Smooth muscle cell (in vitro differentiated cells): Measurements from ENCODE around the gene PDCL2. TPM values are rescaled to one million over a fixed set of nuclear protein-coding genes. Genes with fewer than 3 reads are reported as not detected.
A peak's percentile ranks its signal among the peaks of the same experiment; 100 is the strongest.

Experiments used
- DNase-seq: peaks from one replicate; lab custom pipeline; 2025; ENCODE audit not compliant: unreplicated experiment; lab: John Stamatoyannopoulos, UW
- H2AFZ ChIP-seq: fragments of 200-600 bp; sonication (generic); 2 replicates; pipeline ENCODE4 v1.6.0; 2016; ENCODE audit warnings: antibody characterized with exemption, low read depth, mild to moderate bottlenecking
- H3F3A ChIP-seq: fragments of 200-600 bp; sonication (generic); 2 replicates; pipeline ENCODE4 v1.6.0; 2017; ENCODE audit warnings: antibody characterized with exemption, low read depth
- H3K27ac ChIP-seq: fragments of 200-600 bp; sonication (generic); 2 replicates; pipeline ENCODE4 v1.5.1; 2016; ENCODE audit warnings: low read depth, mild to moderate bottlenecking
- H3K27me3 ChIP-seq: fragments of 200-600 bp; sonication (generic); 2 replicates; pipeline ENCODE4 v1.6.1; 2016; ENCODE audit warnings: low read depth, mild to moderate bottlenecking
- H3K36me3 ChIP-seq: fragments of 200-600 bp; sonication (generic); 2 replicates; pipeline ENCODE4 v1.5.1; 2016; ENCODE audit warnings: low read depth
- H3K4me1 ChIP-seq: fragments of 200-600 bp; sonication (generic); 2 replicates; pipeline ENCODE4 v1.5.1; 2016; ENCODE audit warnings: low read depth
- H3K4me2 ChIP-seq: fragments of 200-600 bp; sonication (generic); 2 replicates; pipeline ENCODE4 v1.6.0; 2016; ENCODE audit warnings: mild to moderate bottlenecking
- H3K4me3 ChIP-seq: fragments of 200-600 bp; sonication (generic); 2 replicates; pipeline ENCODE4 v1.5.1; 2016; ENCODE audit warnings: mild to moderate bottlenecking
- H3K79me2 ChIP-seq: fragments of 200-600 bp; sonication (generic); 2 replicates; pipeline ENCODE4 v1.6.0; 2016; ENCODE audit warnings: low read depth, mild to moderate bottlenecking
- H3K9ac ChIP-seq: fragments of 200-600 bp; sonication (generic); 2 replicates; pipeline ENCODE4 v1.6.0; 2016; ENCODE audit warnings: low read depth
- H3K9me3 ChIP-seq: fragments of 200-600 bp; sonication (generic); replicated peaks from 2 replicates; pipeline ENCODE4 v1.5.1; 2016; ENCODE audit warnings: low read depth
- H4K20me1 ChIP-seq: fragments of 200-600 bp; sonication (generic); 2 replicates; pipeline ENCODE4 v1.6.0; 2016; ENCODE audit warnings: low read depth
- WGBS: methylation state at CpG from one replicate; pipeline ENCODE4 v1.1.7; 2016; ENCODE audit warnings: low lambda C conversion rate; 5-methylcytosine and 5-hydroxymethylcytosine counted together
- polyA plus RNA-seq: library from polyadenylated mRNA; unstranded; fragments of >200 nt; fragmentation: Nextera tagmentation; extraction: Ambion mirVana; gene quantifications from 2 replicates; pipeline ENCODE4 v1.2.1, GENCODE V29; 2016
- total RNA-seq: library from RNA; depleted of rRNA; stranded (reverse); fragments of >200 nt; gene quantifications from 2 replicates; pipeline ENCODE4 v1.2.3, GENCODE V29; 2014
- TF ChIP-seq, protein P1 (sequence below): fragments of 200-600 bp; sonication (generic); IDR thresholded peaks from 2 replicates; pipeline ENCODE4 v1.5.1; 2017; ENCODE audit warnings: borderline replicate concordance, mild to moderate bottlenecking, antibody characterized with exemption; ENCODE audit not compliant: insufficient read depth, poor library complexity, severe bottlenecking

The PDCL2 gene
- total and polyA plus RNA-seq, 2 experiments from 2014 or later, result not detected

DNA sequence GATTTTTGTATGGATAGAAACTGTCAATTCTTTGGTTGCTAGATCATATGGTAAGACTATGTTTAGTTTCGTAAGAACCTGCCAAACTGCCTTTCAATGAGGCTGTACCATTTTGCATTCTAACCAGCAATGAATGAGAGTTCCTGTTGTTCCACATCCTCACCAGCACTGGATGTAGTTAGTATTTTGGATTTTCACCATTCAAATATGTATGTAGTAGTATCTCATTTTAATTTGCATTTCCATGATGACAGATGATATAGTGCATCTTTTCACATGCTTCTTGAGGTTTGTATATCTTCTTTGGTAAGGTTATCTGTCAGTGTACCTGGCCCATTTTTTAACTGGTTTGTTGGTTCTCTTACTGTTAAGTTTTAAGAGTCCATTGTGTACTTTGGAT, 80.0 kb downstream of the PDCL2 start:
- TF ChIP-seq, protein P1, sequence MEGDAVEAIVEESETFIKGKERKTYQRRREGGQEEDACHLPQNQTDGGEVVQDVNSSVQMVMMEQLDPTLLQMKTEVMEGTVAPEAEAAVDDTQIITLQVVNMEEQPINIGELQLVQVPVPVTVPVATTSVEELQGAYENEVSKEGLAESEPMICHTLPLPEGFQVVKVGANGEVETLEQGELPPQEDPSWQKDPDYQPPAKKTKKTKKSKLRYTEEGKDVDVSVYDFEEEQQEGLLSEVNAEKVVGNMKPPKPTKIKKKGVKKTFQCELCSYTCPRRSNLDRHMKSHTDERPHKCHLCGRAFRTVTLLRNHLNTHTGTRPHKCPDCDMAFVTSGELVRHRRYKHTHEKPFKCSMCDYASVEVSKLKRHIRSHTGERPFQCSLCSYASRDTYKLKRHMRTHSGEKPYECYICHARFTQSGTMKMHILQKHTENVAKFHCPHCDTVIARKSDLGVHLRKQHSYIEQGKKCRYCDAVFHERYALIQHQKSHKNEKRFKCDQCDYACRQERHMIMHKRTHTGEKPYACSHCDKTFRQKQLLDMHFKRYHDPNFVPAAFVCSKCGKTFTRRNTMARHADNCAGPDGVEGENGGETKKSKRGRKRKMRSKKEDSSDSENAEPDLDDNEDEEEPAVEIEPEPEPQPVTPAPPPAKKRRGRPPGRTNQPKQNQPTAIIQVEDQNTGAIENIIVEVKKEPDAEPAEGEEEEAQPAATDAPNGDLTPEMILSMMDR, result no peak
- no peak overlapping the region for H3K27ac ChIP-seq
- H2AFZ ChIP-seq, result no peak overlapping the region
- peaks cover 10% of the 10 kb centered on the region for H3F3A ChIP-seq
- no peaks in the 10 kb centered on the region for H4K20me1 ChIP-seq
- DNase-seq, result no peak
- H3K9ac ChIP-seq, result no peak overlapping the region
- WGBS, result 97% methylated on average over 1 of the region's 1 CpG
- no peaks in the 10 kb centered on the region for H3K9me3 ChIP-seq
- no peak overlapping the region for H3K4me3 ChIP-seq
- H3K4me1 ChIP-seq, result peaks cover 4% of the 10 kb centered on the region
- no peaks in the 10 kb centered on the region for H3K36me3 ChIP-seq
- no peaks in the 10 kb centered on the region for H3K27me3 ChIP-seq
- H3K4me2 ChIP-seq, result no peak overlapping the region
- peaks cover 26% of the 10 kb centered on the region for H3K79me2 ChIP-seq

DNA sequence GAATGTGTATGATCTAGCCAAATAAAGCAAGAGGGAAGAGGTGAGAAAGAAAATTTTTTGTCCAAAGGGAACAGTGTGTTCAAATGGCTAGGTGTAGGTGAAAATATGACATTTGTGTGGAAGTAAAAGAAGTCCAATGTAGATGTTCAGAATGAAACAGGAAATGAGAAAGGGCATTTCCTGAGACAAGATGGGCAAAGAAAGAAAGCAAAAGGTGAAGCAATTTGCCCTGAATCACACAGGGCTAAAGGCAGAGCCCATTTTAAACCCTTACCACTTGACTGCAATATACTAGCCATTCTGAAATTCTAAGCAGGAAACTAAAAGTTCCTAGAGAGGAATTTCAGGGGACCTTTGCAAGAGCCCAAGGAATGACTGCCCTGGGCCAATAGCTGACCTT, 81.4 kb downstream of the PDCL2 start:
- peak overlapping the region; percentile 15 for H3K27ac ChIP-seq
- H3K4me2 ChIP-seq, result no peak overlapping the region
- TF ChIP-seq, protein P1, result no peak
- no peak overlapping the region for H2AFZ ChIP-seq
- peaks cover 21% of the 10 kb centered on the region for H3K79me2 ChIP-seq
- no peak overlapping the region for H3K9ac ChIP-seq
- H4K20me1 ChIP-seq, result no peaks in the 10 kb centered on the region
- peaks cover 4% of the 10 kb centered on the region for H3K4me1 ChIP-seq
- H3K27me3 ChIP-seq, result no peaks in the 10 kb centered on the region
- DNase-seq, result no peak
- H3K36me3 ChIP-seq, result no peaks in the 10 kb centered on the region
- peaks cover 10% of the 10 kb centered on the region for H3F3A ChIP-seq
- H3K4me3 ChIP-seq, result no peak overlapping the region
- no peaks in the 10 kb centered on the region for H3K9me3 ChIP-seq

DNA sequence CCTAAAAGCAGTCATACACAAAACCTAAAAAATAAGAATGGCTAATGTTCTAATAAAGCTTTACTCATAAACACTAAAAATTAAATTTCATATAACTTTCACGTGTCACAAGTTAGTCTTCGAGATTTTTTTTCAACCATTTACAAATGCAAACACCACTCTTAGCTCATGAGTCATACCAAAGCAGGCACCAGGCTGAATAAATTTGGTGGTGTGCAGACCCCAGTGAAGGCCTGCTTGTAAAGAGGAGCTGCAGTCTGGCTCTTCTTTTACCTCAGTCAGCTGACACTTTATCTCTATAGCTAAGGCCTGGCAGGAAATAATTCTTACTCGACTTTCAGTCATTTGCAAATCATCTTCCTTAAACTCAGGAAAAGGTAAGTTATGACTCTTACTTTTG, 82.8 kb downstream of the PDCL2 start:
- DNase-seq, result no peak
- Histone ChIP-seq H3K36me3 (no peaks in the 10 kb centered on the region), H3K4me2 (peak overlapping the region; percentile 6)

DNA sequence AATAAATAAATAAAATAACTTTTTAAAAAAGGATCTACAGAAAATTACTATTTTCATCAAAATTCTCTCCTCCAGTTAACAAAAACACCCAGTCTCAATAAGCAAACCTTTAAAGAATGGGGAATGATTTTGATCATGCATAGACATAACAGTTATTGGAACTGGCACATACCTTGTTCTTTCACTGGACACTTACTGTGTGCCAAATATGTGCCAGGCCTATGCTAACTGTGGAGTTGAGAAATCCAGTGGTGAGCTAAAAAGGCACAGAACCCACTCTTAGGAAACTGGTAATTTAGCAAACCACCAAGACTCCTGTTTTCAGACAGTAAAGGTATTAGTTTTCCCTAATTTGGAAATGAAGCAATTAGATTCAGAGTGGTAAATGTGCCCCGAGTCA, 84.4 kb downstream of the PDCL2 start:
- 76% methylated on average over 1 of the region's 1 CpG for WGBS
- TF ChIP-seq, protein P1, result no peak

More for the DNA sequence above, 82.8 kb downstream of the PDCL2 start:
- H3F3A ChIP-seq, result peaks cover 10% of the 10 kb centered on the region
- peak overlapping the region; percentile 47 for H3K27ac ChIP-seq
- no peaks in the 10 kb centered on the region for H3K9me3 ChIP-seq
- H3K79me2 ChIP-seq, result peaks cover 32% of the 10 kb centered on the region
- TF ChIP-seq, protein P1, result no peak
- no peak overlapping the region for H3K9ac ChIP-seq
- no peak overlapping the region for H2AFZ ChIP-seq
- H4K20me1 ChIP-seq, result no peaks in the 10 kb centered on the region
- 27% methylated on average over 3 of the region's 3 CpGs for WGBS
- H3K27me3 ChIP-seq, result no peaks in the 10 kb centered on the region
- H3K4me3 ChIP-seq, result no peak overlapping the region
- H3K4me1 ChIP-seq, result peaks cover 4% of the 10 kb centered on the region

More for the DNA sequence above, 84.4 kb downstream of the PDCL2 start:
- Histone ChIP-seq H3K9me3 (no peaks in the 10 kb centered on the region), H3K9ac (no peak overlapping the region), H3K4me1 (peaks cover 4% of the 10 kb centered on the region), H3K4me3 (no peak overlapping the region), H4K20me1 (no peaks in the 10 kb centered on the region), H3K4me2 (no peak overlapping the region), H3K27me3 (no peaks in the 10 kb centered on the region), H2AFZ (no peak overlapping the region), H3K27ac (peak overlapping the region; percentile 13), H3K79me2 (peaks cover 30% of the 10 kb centered on the region), H3F3A (peaks cover 10% of the 10 kb centered on the region), H3K36me3 (no peaks in the 10 kb centered on the region)
- DNase-seq, result no peak
